Lung (tissue), 12 donors: ENCODE data around the gene MSANTD7. TPM values are rescaled to one million over a fixed set of nuclear protein-coding genes. Genes with fewer than 3 reads are reported as not detected.

Source experiments
- ATAC-seq: fragments of 200-7000 bp; cut with Tn5 transposase; one replicate; pipeline ENCODE4 v1.9.1; 2020; ENCODE audit warnings: moderate number of reproducible peaks; ENCODE audit not compliant: insufficient read depth, low FRiP score
- DNase-seq, 3 donors: peaks; one replicate each; pipeline ENCODE4 v3.0.0-alpha.2; 2013 to 2017
- H3K27ac ChIP-seq, 2 donors: one replicate each; pipeline ENCODE4 v1.5.1; 2013; ENCODE audit warnings: mild to moderate bottlenecking in 2 of 2, moderate library complexity in 2 of 2, control low read depth in 1 of 2, inconsistent platforms in 1 of 2, low read depth in 1 of 2, low read length in 1 of 2
- H3K27me3 ChIP-seq, 3 donors: one replicate each; pipeline ENCODE4 v1.5.1; 2013; ENCODE audit warnings: low read length in 2 of 3; ENCODE audit not compliant: control insufficient read depth in 3 of 3, insufficient read depth in 3 of 3
- H3K36me3 ChIP-seq, 4 donors: one replicate each; pipeline ENCODE4 v1.5.1; 2013; ENCODE audit warnings: low read length in 4 of 4, mild to moderate bottlenecking in 1 of 4, moderate library complexity in 1 of 4; ENCODE audit not compliant: control insufficient read depth in 4 of 4, insufficient read depth in 4 of 4
- H3K4me1 ChIP-seq, 5 donors: one replicate each; pipeline ENCODE4 v1.5.1; 2013; ENCODE audit warnings: low read length in 5 of 5, mild to moderate bottlenecking in 2 of 5, moderate library complexity in 1 of 5; ENCODE audit not compliant: control insufficient read depth in 5 of 5, insufficient read depth in 5 of 5
- H3K4me3 ChIP-seq: one replicate; pipeline ENCODE4 v1.5.1; 2013; ENCODE audit warnings: mild to moderate bottlenecking, control low read depth, moderate library complexity
- H3K9ac ChIP-seq, 2 donors: one replicate each; pipeline ENCODE4 v1.5.1; 2013; ENCODE audit warnings: low read length in 2 of 2, control low read depth in 1 of 2; ENCODE audit not compliant: insufficient read depth in 1 of 2
- H3K9me3 ChIP-seq, 4 donors: one replicate each; pipeline ENCODE4 v1.5.1; 2013; ENCODE audit warnings: low read length in 3 of 4, mild to moderate bottlenecking in 1 of 4, moderate library complexity in 1 of 4; ENCODE audit not compliant: control insufficient read depth in 4 of 4, insufficient read depth in 3 of 4
- CTCF ChIP-seq: IDR thresholded peaks from 2 replicates; pipeline ENCODE4 v1.5.1; 2012; ENCODE audit warnings: mild to moderate bottlenecking; ENCODE audit errors: control extremely low read depth, extremely low read depth
- WGBS, 2 donors: extraction: QIAGEN DNeasy Blood & Tissue Kit; methylation state at CpG; one replicate each; pipeline ENCODE4 v1.1.7; 2013; 5-methylcytosine and 5-hydroxymethylcytosine counted together
- polyA plus RNA-seq, 2 donors: library from polyadenylated mRNA; stranded (reverse); fragments of 200-250 nt; gene quantifications; one replicate each; pipeline ENCODE4 v1.2.1, GENCODE V29; 2013
- total RNA-seq, 2 donors: library from RNA; depleted of rRNA in 1 of 2; stranded (reverse); fragments of >200 nt in 1 of 2; gene quantifications; one replicate each; pipeline ENCODE4 v1.2.1, GENCODE V29; 2014 to 2021
- donor health status: control.
- donor health status: control.
- donor health status: Bipolar disorder and iron deficiency.
- donor health status: healthy.
- donor health status: DM: yes; HTN: yes; CAD: no.

The MSANTD7 gene
- total and polyA plus RNA-seq, 4 donors = 2.2 to 17.2 (median 7.1) TPM

DNA sequence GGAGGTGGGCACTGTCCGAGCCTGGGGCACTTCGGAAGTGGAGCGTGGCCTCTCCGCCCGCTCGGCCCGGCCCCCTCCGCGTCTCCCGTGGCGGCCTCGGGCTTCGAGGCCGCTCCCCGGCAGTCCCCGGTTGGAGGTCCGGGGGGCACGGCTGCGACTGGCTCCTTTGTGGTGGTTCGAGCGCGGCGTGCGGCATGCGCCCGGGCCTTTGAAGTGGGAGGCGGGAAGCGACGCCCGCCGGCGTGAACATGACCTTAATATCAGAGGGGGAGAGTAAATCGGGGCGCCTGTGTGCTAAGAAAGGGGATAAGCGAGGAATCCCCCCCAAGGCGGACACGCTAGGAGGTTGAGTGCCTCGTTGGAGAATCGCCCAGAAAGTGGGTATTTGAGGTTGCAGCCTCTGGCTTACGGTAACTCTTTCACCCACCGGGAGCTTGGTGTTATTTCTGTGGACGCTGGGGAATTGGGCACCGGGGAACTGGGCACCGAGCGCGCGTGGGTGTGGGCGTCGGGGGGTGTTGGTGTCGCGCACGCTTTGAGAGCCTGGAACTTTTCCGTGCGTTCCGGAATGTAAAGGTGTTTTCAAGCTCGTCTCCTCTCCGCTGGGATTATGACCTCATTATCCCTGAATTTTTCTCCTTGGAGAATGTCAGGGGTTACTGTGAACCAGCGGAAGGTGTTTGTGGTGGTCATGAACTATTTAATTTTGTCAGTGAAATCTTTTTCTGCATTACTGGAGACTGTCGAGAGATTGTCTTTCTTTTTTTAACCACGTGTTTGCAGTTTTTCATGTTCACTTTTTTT is 41.2 kb downstream of the MSANTD7 start:
- 0 to 1% methylated on average over 58 to 60 of the region's 60 CpGs for whole genome bisulfite sequencing, 2 donors
- no peaks in the 10 kb centered on the region for H3K36me3 ChIP-seq
- H3K27ac ChIP-seq = peak overlapping the region; percentile 86 to 99
- H3K4me1 ChIP-seq = peaks cover 0 to 28% (median 5%) of the 10 kb centered on the region in 5 donors
- H3K27me3 ChIP-seq = no peaks in the 10 kb centered on the region
- TF ChIP-seq CTCF = no peak
- DNase-seq = peak; percentile 53 to 64 (median 60)
- no peaks in the 10 kb centered on the region for H3K9me3 ChIP-seq
- ATAC-seq = no peak
- H3K9ac ChIP-seq = peak overlapping the region; percentile 52 to 71
- peak overlapping the region; percentile 97 for H3K4me3 ChIP-seq

- no peak overlapping the region for H3K27ac ChIP-seq
- no peak for DNase-seq
- H3K27me3 ChIP-seq = no peaks in the 10 kb centered on the region
- H3K4me1 ChIP-seq = peaks cover 0 to 28% (median 5%) of the 10 kb centered on the region in 5 donors
- peak overlapping the region in 1 of 2 donors; percentile 71 for H3K9ac ChIP-seq
- no peaks in the 10 kb centered on the region for H3K9me3 ChIP-seq
- no peak for TF ChIP-seq CTCF
- no peak overlapping the region for H3K4me3 ChIP-seq
- ATAC-seq = no peak
- no peaks in the 10 kb centered on the region for H3K36me3 ChIP-seq
- WGBS, 2 donors = 3 to 6% methylated on average over 5 of the region's 5 CpGs
Measured at GRCh38 chr10:14879928-14880193, 41.8 kb downstream of the MSANTD7 start.

- H3K9ac ChIP-seq = peak overlapping the region in 1 of 2 donors; percentile 71
- DNase-seq (peak in 1 of 3 donors; percentile 16), ATAC-seq (no peak)
- H3K27me3 ChIP-seq = no peaks in the 10 kb centered on the region
- H3K27ac ChIP-seq = no peak overlapping the region
- H3K4me1 ChIP-seq = peaks cover 0 to 28% (median 5%) of the 10 kb centered on the region in 5 donors
- H3K4me3 ChIP-seq = no peak overlapping the region
- H3K36me3 ChIP-seq = peaks cover 0 to 1% (median 0%) of the 10 kb centered on the region in 4 donors
- WGBS, 2 donors = 60 to 64% methylated on average over 7 of the region's 7 CpGs
- no peak for TF ChIP-seq CTCF
- H3K9me3 ChIP-seq = no peaks in the 10 kb centered on the region
Measured at GRCh38 chr10:14880229-14880628, 42.1 kb downstream of the MSANTD7 start.
